GM12801 (cell line): ENCODE data around the gene OTUD3.

Source experiments
- TF ChIP-seq, protein P1 (sequence below): IDR thresholded peaks from one replicate; pipeline ENCODE4 v1.5.1; 2011; ENCODE audit warnings: control low read depth; ENCODE audit not compliant: insufficient read length; ENCODE audit errors: extremely low read depth

Gene OTUD3

GRCh38 chr1:19921310-19921709 is 39.1 kb downstream of the OTUD3 start:
- TF ChIP-seq, protein P1, sequence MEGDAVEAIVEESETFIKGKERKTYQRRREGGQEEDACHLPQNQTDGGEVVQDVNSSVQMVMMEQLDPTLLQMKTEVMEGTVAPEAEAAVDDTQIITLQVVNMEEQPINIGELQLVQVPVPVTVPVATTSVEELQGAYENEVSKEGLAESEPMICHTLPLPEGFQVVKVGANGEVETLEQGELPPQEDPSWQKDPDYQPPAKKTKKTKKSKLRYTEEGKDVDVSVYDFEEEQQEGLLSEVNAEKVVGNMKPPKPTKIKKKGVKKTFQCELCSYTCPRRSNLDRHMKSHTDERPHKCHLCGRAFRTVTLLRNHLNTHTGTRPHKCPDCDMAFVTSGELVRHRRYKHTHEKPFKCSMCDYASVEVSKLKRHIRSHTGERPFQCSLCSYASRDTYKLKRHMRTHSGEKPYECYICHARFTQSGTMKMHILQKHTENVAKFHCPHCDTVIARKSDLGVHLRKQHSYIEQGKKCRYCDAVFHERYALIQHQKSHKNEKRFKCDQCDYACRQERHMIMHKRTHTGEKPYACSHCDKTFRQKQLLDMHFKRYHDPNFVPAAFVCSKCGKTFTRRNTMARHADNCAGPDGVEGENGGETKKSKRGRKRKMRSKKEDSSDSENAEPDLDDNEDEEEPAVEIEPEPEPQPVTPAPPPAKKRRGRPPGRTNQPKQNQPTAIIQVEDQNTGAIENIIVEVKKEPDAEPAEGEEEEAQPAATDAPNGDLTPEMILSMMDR, result no peak

DNA sequence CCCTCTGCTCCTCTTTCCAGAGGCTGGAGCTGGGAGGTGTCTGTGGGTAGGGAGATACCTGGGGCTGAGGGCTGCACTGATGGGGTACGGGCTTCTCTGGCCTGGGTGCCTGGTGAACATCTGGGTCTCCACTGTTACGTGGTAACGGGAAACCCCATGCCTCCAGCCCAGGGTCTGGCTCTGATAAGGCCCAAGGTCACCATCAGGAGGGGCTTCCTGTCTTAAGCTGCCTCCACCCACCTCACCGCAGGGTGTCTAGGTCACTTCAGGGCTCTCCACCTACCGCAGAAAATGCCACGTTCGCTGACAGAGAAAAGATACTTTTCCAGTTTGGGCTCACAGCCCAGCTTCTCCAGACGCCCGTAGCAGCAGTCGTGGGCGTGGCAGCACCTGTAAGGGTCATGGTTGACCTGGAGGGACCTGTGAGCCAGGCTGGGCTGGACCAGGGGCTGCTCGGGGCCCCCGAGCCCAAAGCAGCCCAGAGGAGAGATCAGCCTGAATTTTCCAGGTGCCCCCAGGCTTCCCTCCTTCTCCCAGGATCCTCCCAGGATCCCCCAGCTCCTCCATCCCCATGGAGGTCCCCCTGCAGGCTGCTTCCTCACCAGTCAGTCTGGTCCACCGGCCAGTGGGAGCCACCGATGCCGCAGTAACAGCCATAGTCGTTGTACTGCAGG is 40.0 kb downstream of the OTUD3 start:
- TF ChIP-seq, protein P1, result no peak

GRCh38 chr1:19923137-19923952 is 41.1 kb downstream of the OTUD3 start, which contains the start of gene PLA2G2E:
Gene PLA2G2E (minus strand): TSS chr1:19923617. CDS start chr1:19923559, 58 bp downstream.
- TF ChIP-seq, protein P1, result no peak

DNA sequence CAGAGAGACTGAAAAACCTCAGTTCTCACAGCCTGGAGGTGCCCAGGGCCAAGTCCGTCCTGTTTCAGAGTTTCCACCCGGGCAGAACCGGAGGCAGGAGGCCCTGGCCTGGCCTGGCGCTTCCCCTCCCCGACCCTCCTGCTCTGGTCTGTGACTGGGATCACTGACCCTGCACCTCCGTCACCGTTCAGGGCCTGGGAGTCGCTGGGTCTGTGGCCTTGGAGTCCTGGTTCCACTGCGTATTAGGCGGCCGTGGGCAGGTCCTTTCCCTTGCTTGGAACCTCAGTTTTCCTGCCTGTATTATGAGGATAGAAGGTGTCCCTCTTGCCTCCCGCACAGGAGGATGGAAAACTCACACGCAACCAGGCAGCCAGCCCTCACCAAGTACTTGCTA is 41.8 kb downstream of the OTUD3 start:
- TF ChIP-seq, protein P1, result no peak

- TF ChIP-seq, protein P1, result no peak
These were observed 43.3 kb downstream of the OTUD3 start for GRCh38 chr1:19925342-19926070.

DNA sequence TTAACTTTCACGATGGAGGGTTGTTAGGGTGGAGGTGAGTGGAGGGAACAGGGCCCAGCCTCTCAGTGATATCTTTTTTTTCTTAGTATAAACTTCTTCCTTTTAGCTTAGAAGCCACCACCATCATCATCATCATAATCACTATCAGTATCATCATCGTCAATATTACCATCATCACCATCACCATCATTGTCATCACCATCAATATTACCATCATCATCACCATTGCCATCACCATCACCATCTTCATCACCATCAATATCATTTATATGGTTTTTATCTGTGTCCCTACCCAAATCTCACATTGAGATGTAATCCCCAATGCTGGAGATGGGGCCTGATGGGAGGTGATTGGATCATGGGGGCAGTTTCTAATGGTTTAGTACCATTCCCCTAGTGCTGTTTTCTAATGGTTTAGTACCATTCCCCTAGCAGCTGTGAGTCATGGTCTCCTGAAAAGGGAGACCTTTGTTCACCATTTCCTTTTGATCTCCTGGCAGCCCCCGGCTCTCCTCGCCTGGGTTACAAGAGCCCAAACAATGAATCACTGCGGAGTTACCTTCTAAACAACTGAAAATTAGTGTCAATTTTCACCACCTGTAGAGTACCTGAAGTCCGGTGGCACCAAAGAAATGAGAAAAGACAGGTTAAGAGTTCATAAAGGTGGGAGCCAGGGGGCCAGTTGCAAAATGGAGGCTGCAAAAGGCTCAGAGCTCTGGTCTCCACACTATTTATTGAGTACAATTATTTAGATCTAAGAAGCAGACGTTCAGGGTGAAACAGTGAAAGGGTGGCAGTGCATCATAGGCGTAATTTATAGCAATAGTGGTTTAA is 44.3 kb downstream of the OTUD3 start:
- TF ChIP-seq, protein P1, result no peak

- TF ChIP-seq, protein P1, result no peak
These were observed 50.7 kb downstream of the OTUD3 start for GRCh38 chr1:19932866-19933265.
